Right atrium auricular region (tissue), 2 donors: Measurements from ENCODE around the gene BCAM. TPM values are rescaled to one million over a fixed set of nuclear protein-coding genes. Genes with fewer than 3 reads are reported as not detected.

Experiments used
- DNase-seq: peaks from one replicate; pipeline ENCODE4 v3.0.0-alpha.2; 2019; ENCODE audit warnings: low spot score
- H3K27ac ChIP-seq, 2 donors: fragments of 200-600 bp; sonication (generic); 1 replicate in 1 of 2; 2 replicates in 1 of 2; pipeline ENCODE4 v1.5.1; 2016 to 2019
- H3K27me3 ChIP-seq, 2 donors: fragments of 200-600 bp; sonication (generic); one replicate each; pipeline versions ENCODE4 v1.5.1 to v1.6.0; 2017 to 2019
- H3K36me3 ChIP-seq: fragments of 200-600 bp; sonication (generic); one replicate; pipeline ENCODE4 v1.5.1; 2016
- H3K4me1 ChIP-seq, 2 donors: fragments of 200-600 bp; sonication (generic); one replicate each; pipeline versions ENCODE4 v1.5.1 to v1.6.0; 2017 to 2019
- H3K4me3 ChIP-seq, 2 donors: fragments of 200-600 bp; sonication (generic); 1 replicate in 1 of 2; 2 replicates in 1 of 2; pipeline ENCODE4 v1.5.1; 2017 to 2019; ENCODE audit warnings: mild to moderate bottlenecking in 1 of 2, moderate library complexity in 1 of 2
- H3K9me3 ChIP-seq, 2 donors: fragments of 200-600 bp; sonication (generic); one replicate each; pipeline ENCODE4 v1.5.1; 2019
- CTCF ChIP-seq, 2 donors: fragments of 200-600 bp; sonication (generic); IDR thresholded peaks; one replicate each; pipeline ENCODE4 v1.5.1; 2019; ENCODE audit warnings: antibody characterized with exemption in 2 of 2
- total RNA-seq, 2 donors: library from RNA; depleted of rRNA; stranded (reverse); fragments of >200 nt; gene quantifications; one replicate each; pipeline ENCODE4 v1.1.0, GENCODE V29; 2016

The BCAM gene
- total RNA-seq, 2 donors from 2014 or later, result 82.1 to 102 TPM

- H3K36me3 ChIP-seq, result no peaks in the 10 kb centered on the region
- peaks cover 0 to 7% of the 10 kb centered on the region in 2 donors for H3K4me1 ChIP-seq
- no peaks in the 10 kb centered on the region for H3K27me3 ChIP-seq
- no peaks in the 10 kb centered on the region for H3K9me3 ChIP-seq
- DNase-seq, result no peak
- TF ChIP-seq CTCF (IDR thresholded peaks at IDR 0.05), result no peak
- H3K27ac ChIP-seq, result no peak overlapping the region
- H3K4me3 ChIP-seq, result no peak overlapping the region
Observed at GRCh38 chr19:44788971-44789370, 19.9 kb upstream of the BCAM start.

- Histone ChIP-seq H3K4me1 (no peaks in the 10 kb centered on the region), H3K36me3 (no peaks in the 10 kb centered on the region), H3K27me3 (no peaks in the 10 kb centered on the region), H3K4me3 (no peak overlapping the region), H3K27ac (no peak overlapping the region), H3K9me3 (no peaks in the 10 kb centered on the region)
- no peak for DNase-seq
- TF ChIP-seq CTCF (IDR thresholded peaks at IDR 0.05), result no peak
Observed at GRCh38 chr19:44789943-44790483, 18.9 kb upstream of the BCAM start.

- no peak for DNase-seq
- Histone ChIP-seq H3K27ac (no peak overlapping the region), H3K9me3 (no peaks in the 10 kb centered on the region), H3K36me3 (no peaks in the 10 kb centered on the region), H3K27me3 (no peaks in the 10 kb centered on the region), H3K4me3 (no peak overlapping the region), H3K4me1 (peaks cover 0 to 11% of the 10 kb centered on the region in 2 donors)
- TF ChIP-seq CTCF (IDR thresholded peaks at IDR 0.05), result no peak
Observed at GRCh38 chr19:44792281-44792680, 16.6 kb upstream of the BCAM start.

- no peak for DNase-seq
- no peak for TF ChIP-seq CTCF (IDR thresholded peaks at IDR 0.05)
- Histone ChIP-seq H3K4me1 (peaks cover 0 to 11% of the 10 kb centered on the region in 2 donors), H3K36me3 (no peaks in the 10 kb centered on the region), H3K4me3 (no peak overlapping the region), H3K27me3 (no peaks in the 10 kb centered on the region), H3K9me3 (no peaks in the 10 kb centered on the region), H3K27ac (no peak overlapping the region)
Observed at GRCh38 chr19:44794610-44795009, 14.3 kb upstream of the BCAM start.

- no peak for DNase-seq
- Histone ChIP-seq H3K27me3 (no peaks in the 10 kb centered on the region), H3K4me1 (peaks cover 0 to 11% of the 10 kb centered on the region in 2 donors), H3K27ac (no peak overlapping the region), H3K4me3 (no peak overlapping the region), H3K9me3 (no peaks in the 10 kb centered on the region), H3K36me3 (no peaks in the 10 kb centered on the region)
- TF ChIP-seq CTCF (IDR thresholded peaks at IDR 0.05), result no peak
Observed at GRCh38 chr19:44795398-44795987, 13.4 kb upstream of the BCAM start.

- peak overlapping the region; percentile 79 to 82 for H3K27ac ChIP-seq
- no peaks in the 10 kb centered on the region for H3K36me3 ChIP-seq
- no peaks in the 10 kb centered on the region for H3K9me3 ChIP-seq
- H3K4me3 ChIP-seq, result no peak overlapping the region
- peaks cover 0 to 11% of the 10 kb centered on the region in 2 donors for H3K4me1 ChIP-seq
- no peak for DNase-seq
- no peak for TF ChIP-seq CTCF (IDR thresholded peaks at IDR 0.05)
- H3K27me3 ChIP-seq, result no peaks in the 10 kb centered on the region
Observed at GRCh38 chr19:44796701-44797115, 12.2 kb upstream of the BCAM start.
